ENCODE results near the gene TSPEAR.

Gene TSPEAR

DNA sequence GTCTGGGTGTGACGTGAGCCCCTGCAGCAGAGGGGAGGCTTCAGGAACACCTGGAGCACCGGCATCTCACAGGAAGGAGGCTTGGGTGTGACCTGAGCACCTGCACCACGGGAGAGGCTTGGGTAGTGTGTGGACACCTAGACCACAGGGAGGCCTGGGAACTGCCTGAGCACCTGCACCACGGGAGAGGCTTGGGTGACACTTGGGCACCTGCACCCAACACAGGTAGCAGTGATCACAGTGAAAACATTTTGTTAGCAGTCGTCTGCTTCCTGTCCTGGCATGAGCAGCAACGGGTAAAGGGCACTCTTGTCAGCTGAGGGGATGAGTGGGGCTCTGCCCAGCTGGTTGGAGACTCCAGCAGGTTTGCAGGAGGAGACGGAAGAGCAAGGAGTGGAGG lies 233.7 kb downstream of the TSPEAR start:
- Histone ChIP-seq H3K4me1 (ENCODE audit: control insufficient read depth, low read length) (no peaks in the 10 kb centered on the region), H3K27me3 (ENCODE audit: control insufficient read depth, low read length) (no peaks in the 10 kb centered on the region), H3K9me2 (replicated peaks; ENCODE audit: control insufficient read depth, low read length) (no peaks in the 10 kb centered on the region), H4K20me1 (ENCODE audit: control insufficient read depth, insufficient read depth, low read depth, low read length) (no peaks in the 10 kb centered on the region), H3K4me2 (ENCODE audit: low read length) (no peak overlapping the region), H3K79me2 (ENCODE audit: control insufficient read depth, low read length) (no peaks in the 10 kb centered on the region), H3F3A (ENCODE audit: control insufficient read depth, insufficient read depth) (no peaks in the 10 kb centered on the region), H3K9me3 (ENCODE audit: control insufficient read depth, insufficient read depth, low read length) (no peaks in the 10 kb centered on the region), H3K36me3 (ENCODE audit: control insufficient read depth, low read length) (no peaks in the 10 kb centered on the region), H3K4me3 (ENCODE audit: low read length) (no peak overlapping the region), H3K27ac (ENCODE audit: low read depth, low read length) (no peak overlapping the region)
- TF ChIP-seq EZH2phosphoT487 (IDR thresholded peaks at IDR 0.05; ENCODE audit: borderline replicate concordance, low read length): no peak
- TF ChIP-seq, protein P1, sequence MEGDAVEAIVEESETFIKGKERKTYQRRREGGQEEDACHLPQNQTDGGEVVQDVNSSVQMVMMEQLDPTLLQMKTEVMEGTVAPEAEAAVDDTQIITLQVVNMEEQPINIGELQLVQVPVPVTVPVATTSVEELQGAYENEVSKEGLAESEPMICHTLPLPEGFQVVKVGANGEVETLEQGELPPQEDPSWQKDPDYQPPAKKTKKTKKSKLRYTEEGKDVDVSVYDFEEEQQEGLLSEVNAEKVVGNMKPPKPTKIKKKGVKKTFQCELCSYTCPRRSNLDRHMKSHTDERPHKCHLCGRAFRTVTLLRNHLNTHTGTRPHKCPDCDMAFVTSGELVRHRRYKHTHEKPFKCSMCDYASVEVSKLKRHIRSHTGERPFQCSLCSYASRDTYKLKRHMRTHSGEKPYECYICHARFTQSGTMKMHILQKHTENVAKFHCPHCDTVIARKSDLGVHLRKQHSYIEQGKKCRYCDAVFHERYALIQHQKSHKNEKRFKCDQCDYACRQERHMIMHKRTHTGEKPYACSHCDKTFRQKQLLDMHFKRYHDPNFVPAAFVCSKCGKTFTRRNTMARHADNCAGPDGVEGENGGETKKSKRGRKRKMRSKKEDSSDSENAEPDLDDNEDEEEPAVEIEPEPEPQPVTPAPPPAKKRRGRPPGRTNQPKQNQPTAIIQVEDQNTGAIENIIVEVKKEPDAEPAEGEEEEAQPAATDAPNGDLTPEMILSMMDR (IDR thresholded peaks at IDR 0.05; ENCODE audit: low read depth, low read length, poor library complexity, severe bottlenecking): no peak

DNA sequence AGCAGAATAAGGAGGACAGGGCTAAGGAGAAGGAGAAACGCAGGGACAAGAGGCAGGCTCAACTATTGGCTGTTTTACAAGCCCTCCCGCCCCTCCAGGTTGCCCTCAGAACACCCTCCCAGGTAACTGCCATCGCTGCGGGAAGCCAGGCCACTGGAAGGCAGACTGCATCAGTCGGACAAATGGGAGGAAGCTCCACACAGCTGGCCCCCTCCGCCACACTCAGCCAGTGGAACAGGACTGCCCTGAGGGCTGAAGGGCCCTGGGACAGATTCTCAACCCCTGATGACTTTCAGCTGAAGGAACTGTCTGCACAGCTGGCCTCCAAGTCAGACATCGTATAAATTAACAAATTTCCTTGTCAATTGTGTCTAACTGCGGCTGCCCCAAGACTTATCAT lies 234.2 kb downstream of the TSPEAR start:
- Histone ChIP-seq H3K36me3 (ENCODE audit: control insufficient read depth, low read length) (no peaks in the 10 kb centered on the region), H3K9me2 (replicated peaks; ENCODE audit: control insufficient read depth, low read length) (no peaks in the 10 kb centered on the region), H3K4me2 (ENCODE audit: low read length) (no peak overlapping the region), H3K27ac (ENCODE audit: low read depth, low read length) (no peak overlapping the region), H3K79me2 (ENCODE audit: control insufficient read depth, low read length) (no peaks in the 10 kb centered on the region), H3K27me3 (ENCODE audit: control insufficient read depth, low read length) (no peaks in the 10 kb centered on the region), H3K4me3 (ENCODE audit: low read length) (no peak overlapping the region), H3K9me3 (ENCODE audit: control insufficient read depth, insufficient read depth, low read length) (no peaks in the 10 kb centered on the region), H4K20me1 (ENCODE audit: control insufficient read depth, insufficient read depth, low read depth, low read length) (no peaks in the 10 kb centered on the region), H3F3A (ENCODE audit: control insufficient read depth, insufficient read depth) (no peaks in the 10 kb centered on the region), H3K4me1 (ENCODE audit: control insufficient read depth, low read length) (no peaks in the 10 kb centered on the region)
- TF ChIP-seq EZH2phosphoT487 (IDR thresholded peaks at IDR 0.05; ENCODE audit: borderline replicate concordance, low read length): no peak
- TF ChIP-seq, protein P1 (IDR thresholded peaks at IDR 0.05; ENCODE audit: low read depth, low read length, poor library complexity, severe bottlenecking): no peak

DNA sequence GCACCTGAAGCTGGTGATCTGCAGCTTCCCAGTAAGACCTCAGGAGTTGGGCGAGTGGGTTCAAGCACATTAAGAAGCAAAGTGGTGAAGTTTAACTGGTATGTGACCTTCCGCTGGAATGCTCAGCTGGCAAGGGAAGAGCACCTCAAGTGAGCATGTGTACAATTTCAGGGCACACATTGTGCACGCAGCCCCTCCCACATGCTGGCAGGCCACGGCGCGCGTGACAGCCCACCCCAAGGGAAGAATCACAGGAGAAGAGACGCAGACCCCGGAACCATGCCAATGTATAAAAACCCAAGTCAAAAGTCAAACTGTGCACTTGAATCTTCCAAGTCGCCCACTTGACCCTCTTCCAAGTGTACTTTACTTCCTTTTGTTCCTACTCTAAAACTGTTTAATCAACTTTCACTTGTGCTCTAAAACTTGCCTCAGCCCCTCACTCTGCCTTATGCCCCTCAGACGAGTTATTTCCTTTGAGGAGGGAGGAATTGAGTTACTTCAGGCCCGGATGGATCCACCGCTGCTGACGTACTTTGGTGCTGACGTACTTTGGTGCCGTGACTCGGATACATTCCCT lies 236.0 kb downstream of the TSPEAR start:
- Histone ChIP-seq H3K36me3 (ENCODE audit: control insufficient read depth, low read length) (no peaks in the 10 kb centered on the region), H3K4me1 (ENCODE audit: control insufficient read depth, low read length) (no peaks in the 10 kb centered on the region), H3F3A (ENCODE audit: control insufficient read depth, insufficient read depth) (no peaks in the 10 kb centered on the region), H3K4me2 (ENCODE audit: low read length) (no peak overlapping the region), H4K20me1 (ENCODE audit: control insufficient read depth, insufficient read depth, low read depth, low read length) (no peaks in the 10 kb centered on the region), H3K4me3 (ENCODE audit: low read length) (no peak overlapping the region), H3K9me3 (ENCODE audit: control insufficient read depth, insufficient read depth, low read length) (no peaks in the 10 kb centered on the region), H3K27ac (ENCODE audit: low read depth, low read length) (no peak overlapping the region), H3K79me2 (ENCODE audit: control insufficient read depth, low read length) (no peaks in the 10 kb centered on the region), H3K27me3 (ENCODE audit: control insufficient read depth, low read length) (no peaks in the 10 kb centered on the region), H3K9me2 (replicated peaks; ENCODE audit: control insufficient read depth, low read length) (no peaks in the 10 kb centered on the region)
- no peak for TF ChIP-seq EZH2phosphoT487 (IDR thresholded peaks at IDR 0.05; ENCODE audit: borderline replicate concordance, low read length)
- TF ChIP-seq, protein P1 (IDR thresholded peaks at IDR 0.05; ENCODE audit: low read depth, low read length, poor library complexity, severe bottlenecking): no peak

Measured in DOHH2 (cell line).